HCT116 (cell line): Measurements from ENCODE around the gene ADCY1. TPM values are rescaled to one million over a fixed set of nuclear protein-coding genes. Genes with fewer than 3 reads are reported as not detected.

Experiments
- ATAC-seq: fragments of 200-7000 bp; cut with Tn5 transposase; 2 replicates; pipeline ENCODE4 v1.9.1; 2020; ENCODE audit warnings: mild to moderate bottlenecking, moderate library complexity
- BruUV-seq: library from RNA; stranded (reverse); fragments of 400-500 nt; replicated peaks from 2 replicates; lab custom pipeline; 2021; lab: Mats Ljungman, UMichigan
- CTCF ChIA-PET: fragments of 300-600 bp; sonication (Branson Sonifier 250); formaldehyde crosslinking; loops from one replicate; lab custom pipeline; 2021; ENCODE audit warnings: antibody characterized with exemption; lab: Charles Lee
- POLR2A ChIA-PET: fragments of 300-600, 350-600 bp; sonication (Branson Sonifier 250); formaldehyde crosslinking; loops from one replicate; lab custom pipeline; 2021; ENCODE audit warnings: antibody characterized with exemption; lab: Charles Lee
- RAD21 ChIA-PET, 2 experiments: fragments of 300-600 bp; sonication (Branson Sonifier 250); formaldehyde crosslinking; loops; one replicate each; lab custom pipeline; 2023; ENCODE audit warnings: low total read pairs in 2 of 2; ENCODE audit not compliant: uncharacterized antibody in 2 of 2, unreplicated experiment in 2 of 2, low non-redundant PET in 1 of 2; lab: Charles Lee
- DNase-seq: peaks from one replicate; pipeline ENCODE4 v3.0.0-alpha.2; 2010; ENCODE audit warnings: low read depth, low spot score
- H2AFZ ChIP-seq: fragments of 200-600 bp; shearing (Covaris generic), sonication (generic); 2 replicates; pipeline ENCODE4 v1.6.1; 2017; ENCODE audit warnings: low read depth, mixed run types, mixed read lengths, antibody characterized with exemption, low read length; ENCODE audit not compliant: poor library complexity, severe bottlenecking
- H3K27ac ChIP-seq: 2 replicates; pipeline ENCODE4 v1.5.1; 2012; ENCODE audit warnings: low read depth, low read length
- H3K27me3 ChIP-seq: fragments of 200-600 bp; sonication (generic); 2 replicates; pipeline ENCODE4 v1.6.1; 2016; ENCODE audit warnings: mixed run types, low read length, mixed read lengths; ENCODE audit not compliant: insufficient read depth
- H3K36me3 ChIP-seq, 2 experiments: fragments of 200-500 bp in 1 of 2; fragments of 200-600 bp in 1 of 2; sonication (Bioruptor generic) in 1 of 2; sonication (generic) in 1 of 2; 2 replicates each; pipeline versions ENCODE4 v1.5.1 to v1.6.1; 2014 to 2016; ENCODE audit warnings: low read length in 2 of 2, inconsistent platforms in 1 of 2, mixed read lengths in 1 of 2, mixed run types in 1 of 2; ENCODE audit not compliant: insufficient read depth in 2 of 2, control insufficient read depth in 1 of 2
- H3K4me1 ChIP-seq, 2 experiments: fragments of 200-600 bp in 1 of 2; sonication (generic) in 1 of 2; 2 replicates each; pipeline versions ENCODE4 v1.5.1 to v1.6.1; 2012 to 2017; ENCODE audit warnings: low read length in 2 of 2, inconsistent platforms in 1 of 2, mild to moderate bottlenecking in 1 of 2, mixed read lengths in 1 of 2, mixed run types in 1 of 2, moderate library complexity in 1 of 2; ENCODE audit not compliant: insufficient read depth in 2 of 2, control insufficient read depth in 1 of 2
- H3K4me2 ChIP-seq: fragments of 200-600 bp; sonication (generic); 2 replicates; pipeline ENCODE4 v1.6.1; 2017; ENCODE audit warnings: mixed run types, low read length, mixed read lengths
- H3K4me3 ChIP-seq, 2 experiments: fragments of 200-600 bp in 1 of 2; sonication (generic) in 1 of 2; replicated peaks in 1 of 2; 2 replicates each; pipeline ENCODE4 v1.5.1; 2011 to 2016; ENCODE audit warnings: low read length in 2 of 2, control low read depth in 1 of 2, low read depth in 1 of 2, mild to moderate bottlenecking in 1 of 2, mixed read lengths in 1 of 2, mixed run types in 1 of 2
- H3K79me2 ChIP-seq: fragments of 200-600 bp; sonication (generic); 2 replicates; pipeline ENCODE4 v1.6.1; 2017; ENCODE audit warnings: mild to moderate bottlenecking, mixed run types, low read length, moderate library complexity, mixed read lengths; ENCODE audit not compliant: insufficient read depth
- H3K9ac ChIP-seq: fragments of 200-600 bp; sonication (generic); 2 replicates; pipeline ENCODE4 v1.6.1; 2016; ENCODE audit warnings: low read length, mixed read lengths
- H3K9me2 ChIP-seq: fragments of 200-600 bp; sonication (generic), shearing (Covaris generic); 2 replicates; pipeline ENCODE4 v1.6.1; 2017; ENCODE audit warnings: mixed run types, mild to moderate bottlenecking, moderate library complexity; ENCODE audit not compliant: insufficient read depth
- H3K9me3 ChIP-seq, 2 experiments: fragments of 200-500 bp in 1 of 2; fragments of 200-600 bp in 1 of 2; sonication (Bioruptor generic) in 1 of 2; sonication (generic) in 1 of 2; 2 replicates each; pipeline ENCODE4 v1.6.1; 2014 to 2017; ENCODE audit warnings: low read length in 2 of 2, mixed read lengths in 2 of 2, inconsistent platforms in 1 of 2, low read depth in 1 of 2, mild to moderate bottlenecking in 1 of 2, mixed run types in 1 of 2, moderate library complexity in 1 of 2; ENCODE audit not compliant: control insufficient read depth in 1 of 2, insufficient read depth in 1 of 2
- H4K20me1 ChIP-seq: fragments of 200-600 bp; sonication (generic), shearing (Covaris generic); 2 replicates; pipeline ENCODE4 v1.6.1; 2017; ENCODE audit warnings: mixed run types, mild to moderate bottlenecking, moderate library complexity; ENCODE audit not compliant: insufficient read depth
- CEBPB ChIP-seq: IDR thresholded peaks from 2 replicates; pipeline ENCODE4 v1.6.1; 2012; ENCODE audit warnings: low read depth
- EGR1 ChIP-seq: IDR thresholded peaks from 2 replicates; pipeline ENCODE4 v1.6.1; 2012; ENCODE audit warnings: low read depth
- ELF1 ChIP-seq: IDR thresholded peaks from 2 replicates; pipeline ENCODE4 v1.6.1; 2012; ENCODE audit warnings: low read depth, borderline replicate concordance
- EZH2 ChIP-seq: fragments of 200-600 bp; sonication (generic); IDR thresholded peaks from 2 replicates; pipeline ENCODE4 v1.6.1; 2017; ENCODE audit warnings: antibody characterized with exemption, mixed run types
- POLR2A ChIP-seq: IDR thresholded peaks from 2 replicates; pipeline ENCODE4 v1.7.0; 2011; ENCODE audit warnings: borderline replicate concordance; ENCODE audit not compliant: insufficient read depth, insufficient read length; ENCODE audit errors: extremely low read depth
- SIN3A ChIP-seq: IDR thresholded peaks from 2 replicates; pipeline ENCODE4 v1.6.1; 2012; ENCODE audit warnings: low read depth
- SP1 ChIP-seq: IDR thresholded peaks from 2 replicates; pipeline ENCODE4 v1.6.1; 2012; ENCODE audit warnings: low read depth
- TCF7L2 ChIP-seq: IDR thresholded peaks from 2 replicates; pipeline ENCODE4 v1.7.0; 2011; ENCODE audit warnings: borderline replicate concordance, inconsistent platforms; ENCODE audit not compliant: insufficient read depth, insufficient read length; ENCODE audit errors: extremely low read depth
- YY1 ChIP-seq: IDR thresholded peaks from 2 replicates; pipeline ENCODE4 v1.6.1; 2011; ENCODE audit warnings: low read length, low read depth, moderate library complexity, mild to moderate bottlenecking; ENCODE audit not compliant: insufficient replicate concordance; ENCODE audit errors: extremely low read depth
- ZFX ChIP-seq: fragments of 450-650 bp; IDR thresholded peaks from 2 replicates; pipeline ENCODE4 v1.6.1; 2017
- ZNF274 ChIP-seq: fragments of 200-500 bp; sonication (Bioruptor generic); IDR thresholded peaks from 2 replicates; pipeline ENCODE4 v1.6.1; 2014; ENCODE audit warnings: mild to moderate bottlenecking, low read depth, low read length, inconsistent platforms
- intact Hi-C: fragments of 100-400 bp; cut with micrococcal nuclease; formaldehyde crosslinking; loops from 2 replicates; pipeline ENCODE4 v1.10.0; 2022
- total RNA-seq: library from RNA; stranded (reverse); gene quantifications from one replicate; pipeline ENCODE4 v1.2.1, GENCODE V29; 2021; ENCODE audit not compliant: unreplicated experiment
- TF ChIP-seq, protein P1 (sequence below): IDR thresholded peaks from 2 replicates; pipeline ENCODE4 v1.6.1; 2012
- TF ChIP-seq, protein P2 (sequence below): IDR thresholded peaks from 2 replicates; pipeline ENCODE4 v1.6.1; 2012; ENCODE audit warnings: low read depth

Gene ADCY1
- total RNA-seq, 1 experiment from 2014 or later, result 0.05 TPM

DNA sequence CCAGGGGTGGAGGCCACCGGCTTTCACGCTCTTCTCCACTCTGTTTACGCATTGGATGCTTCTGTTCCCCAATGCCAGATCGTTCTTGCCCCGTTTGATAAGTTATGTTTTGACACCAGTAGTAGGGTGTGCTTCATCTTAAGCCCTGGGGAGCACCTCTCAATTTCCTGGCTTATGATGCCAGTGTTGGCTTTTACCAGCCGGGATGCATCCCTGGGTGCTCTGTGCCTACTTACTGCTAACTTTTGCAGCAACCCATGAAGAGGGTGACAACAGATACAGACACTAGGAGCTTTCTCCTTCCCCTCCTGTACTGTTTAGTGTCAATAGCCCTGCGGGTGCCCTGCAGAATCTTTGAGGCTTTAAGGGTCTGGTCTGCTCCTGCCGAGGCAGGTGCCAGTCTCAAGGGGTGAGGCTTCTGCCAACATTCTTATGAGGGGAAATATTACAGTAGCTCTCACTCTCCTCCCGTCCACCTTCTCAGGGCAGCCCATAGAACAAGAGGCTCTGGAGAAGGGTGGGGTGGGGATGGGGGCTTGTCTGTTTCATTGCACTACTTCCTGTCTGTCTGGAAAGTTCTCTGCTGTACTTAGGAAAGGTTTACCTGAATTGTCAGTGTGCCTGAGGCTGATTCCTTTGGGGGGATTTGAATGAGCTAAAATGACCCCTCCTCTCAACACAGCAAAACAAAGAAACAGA, 23.3 kb downstream of the ADCY1 start (continued):
- TF ChIP-seq ZNF274 (no peak), POLR2A (no peak), ELF1 (no peak), YY1 (no peak), ZFX (no peak), SP1 (no peak), SIN3A (no peak)
- TF ChIP-seq, protein P1, sequence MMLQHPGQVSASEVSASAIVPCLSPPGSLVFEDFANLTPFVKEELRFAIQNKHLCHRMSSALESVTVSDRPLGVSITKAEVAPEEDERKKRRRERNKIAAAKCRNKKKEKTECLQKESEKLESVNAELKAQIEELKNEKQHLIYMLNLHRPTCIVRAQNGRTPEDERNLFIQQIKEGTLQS, result no peak
- TF ChIP-seq, all 23 proteins: peak for 0

DNA sequence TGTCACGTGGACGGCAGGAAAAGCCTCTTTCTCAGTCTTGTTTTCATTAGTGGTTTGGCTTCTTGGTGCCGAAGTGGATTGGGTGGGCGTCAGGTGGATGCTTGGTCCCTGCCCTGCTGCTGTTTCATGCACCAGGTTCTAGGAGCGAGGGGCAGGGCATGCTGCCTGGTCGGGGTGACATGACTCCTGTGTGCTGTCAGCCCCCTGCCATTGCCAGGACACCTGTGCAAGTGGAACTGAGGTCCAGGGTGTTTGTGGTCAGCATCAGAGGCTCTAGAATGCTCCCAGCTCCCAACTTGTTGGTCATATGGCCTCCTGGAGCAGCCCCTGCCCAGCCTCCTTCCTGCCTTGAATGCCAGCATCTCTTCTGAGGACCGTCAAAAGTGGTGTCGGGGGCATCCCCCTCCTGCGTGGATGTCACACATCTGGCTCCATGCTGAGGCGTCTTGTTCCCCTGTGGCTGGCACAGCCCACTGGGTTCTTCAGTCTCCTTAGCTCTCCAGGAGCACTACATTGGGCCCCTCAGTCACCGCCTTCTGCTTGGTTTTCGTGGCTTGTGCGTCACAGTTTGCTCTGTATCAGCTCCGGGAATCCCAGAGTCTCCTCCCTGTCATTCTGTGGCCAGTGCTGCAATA, 24.8 kb downstream of the ADCY1 start:
- Histone ChIP-seq H3K27me3 (peaks cover 8% of the 10 kb centered on the region; the same call in 1 of the 2 replicates), H3K9me2 (no peaks in the 10 kb centered on the region), H3K36me3 (no peaks in the 10 kb centered on the region), H3K79me2 (no peaks in the 10 kb centered on the region), H3K4me2 (no peak overlapping the region), H3K4me1 (no peaks in the 10 kb centered on the region), H2AFZ (no peak overlapping the region), H3K27ac (no peak overlapping the region), H3K9me3 (no peaks in the 10 kb centered on the region), H4K20me1 (no peaks in the 10 kb centered on the region), H3K9ac (no peak overlapping the region), H3K4me3 (no peak overlapping the region)
- TF ChIP-seq EGR1 (no peak), EZH2 (no peak), CEBPB (no peak), POLR2A (no peak), TCF7L2 (no peak)
- TF ChIP-seq, protein P2, sequence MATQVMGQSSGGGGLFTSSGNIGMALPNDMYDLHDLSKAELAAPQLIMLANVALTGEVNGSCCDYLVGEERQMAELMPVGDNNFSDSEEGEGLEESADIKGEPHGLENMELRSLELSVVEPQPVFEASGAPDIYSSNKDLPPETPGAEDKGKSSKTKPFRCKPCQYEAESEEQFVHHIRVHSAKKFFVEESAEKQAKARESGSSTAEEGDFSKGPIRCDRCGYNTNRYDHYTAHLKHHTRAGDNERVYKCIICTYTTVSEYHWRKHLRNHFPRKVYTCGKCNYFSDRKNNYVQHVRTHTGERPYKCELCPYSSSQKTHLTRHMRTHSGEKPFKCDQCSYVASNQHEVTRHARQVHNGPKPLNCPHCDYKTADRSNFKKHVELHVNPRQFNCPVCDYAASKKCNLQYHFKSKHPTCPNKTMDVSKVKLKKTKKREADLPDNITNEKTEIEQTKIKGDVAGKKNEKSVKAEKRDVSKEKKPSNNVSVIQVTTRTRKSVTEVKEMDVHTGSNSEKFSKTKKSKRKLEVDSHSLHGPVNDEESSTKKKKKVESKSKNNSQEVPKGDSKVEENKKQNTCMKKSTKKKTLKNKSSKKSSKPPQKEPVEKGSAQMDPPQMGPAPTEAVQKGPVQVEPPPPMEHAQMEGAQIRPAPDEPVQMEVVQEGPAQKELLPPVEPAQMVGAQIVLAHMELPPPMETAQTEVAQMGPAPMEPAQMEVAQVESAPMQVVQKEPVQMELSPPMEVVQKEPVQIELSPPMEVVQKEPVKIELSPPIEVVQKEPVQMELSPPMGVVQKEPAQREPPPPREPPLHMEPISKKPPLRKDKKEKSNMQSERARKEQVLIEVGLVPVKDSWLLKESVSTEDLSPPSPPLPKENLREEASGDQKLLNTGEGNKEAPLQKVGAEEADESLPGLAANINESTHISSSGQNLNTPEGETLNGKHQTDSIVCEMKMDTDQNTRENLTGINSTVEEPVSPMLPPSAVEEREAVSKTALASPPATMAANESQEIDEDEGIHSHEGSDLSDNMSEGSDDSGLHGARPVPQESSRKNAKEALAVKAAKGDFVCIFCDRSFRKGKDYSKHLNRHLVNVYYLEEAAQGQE, result no peak
- BruUV-seq, result no TSS peak
- POLR2A ChIA-PET, result no interaction called here
- CTCF ChIA-PET, result no interaction called here
- ATAC-seq, result no peak
- no peak for DNase-seq
- RAD21 ChIA-PET, result no interaction called here
- intact Hi-C loops, result no loop called here
